Mesenchymal stem cell (in vitro differentiated cells and primary cell): ENCODE measurements around the gene SIVA1.

Source experiments
- DNase-seq: peaks from one replicate; pipeline ENCODE4 v3.0.0-alpha.2; 2013
- H2AFZ ChIP-seq: one replicate; pipeline ENCODE4 v1.6.1; 2013; ENCODE audit warnings: low read depth, mild to moderate bottlenecking, control low read depth, inconsistent platforms, low read length, moderate library complexity
- H2AK5ac ChIP-seq: 2 replicates; pipeline ENCODE4 v1.6.1; 2013; ENCODE audit warnings: low read length, moderate library complexity, mild to moderate bottlenecking, inconsistent platforms; ENCODE audit not compliant: severe bottlenecking
- H2BK120ac ChIP-seq: one replicate; pipeline ENCODE4 v1.6.1; 2013; ENCODE audit warnings: low read depth, mild to moderate bottlenecking, inconsistent platforms, low read length, moderate library complexity
- H2BK12ac ChIP-seq, 2 experiments: one replicate each; pipeline ENCODE4 v1.6.1; 2013; ENCODE audit warnings: inconsistent platforms in 2 of 2, low read length in 2 of 2, mild to moderate bottlenecking in 2 of 2, moderate library complexity in 2 of 2, control low read depth in 1 of 2
- H2BK15ac ChIP-seq: one replicate; pipeline ENCODE4 v1.6.1; 2013; ENCODE audit warnings: mild to moderate bottlenecking, low read depth, inconsistent platforms; ENCODE audit not compliant: poor library complexity, severe bottlenecking
- H2BK5ac ChIP-seq: 2 replicates; pipeline ENCODE4 v1.6.1; 2013; ENCODE audit warnings: low read depth, mild to moderate bottlenecking, low read length, control low read depth, inconsistent platforms; ENCODE audit not compliant: poor library complexity, severe bottlenecking
- H3K14ac ChIP-seq, 2 experiments: one replicate each; pipeline ENCODE4 v1.6.1; 2013; ENCODE audit warnings: inconsistent platforms in 2 of 2, low read length in 2 of 2, control low read depth in 1 of 2, mild to moderate bottlenecking in 1 of 2, moderate library complexity in 1 of 2
- H3K18ac ChIP-seq, 2 experiments: one replicate each; pipeline ENCODE4 v1.6.1; 2013; ENCODE audit warnings: inconsistent platforms in 2 of 2, low read length in 2 of 2, control low read depth in 1 of 2, low read depth in 1 of 2, mild to moderate bottlenecking in 1 of 2
- H3K23ac ChIP-seq, 2 experiments: one replicate each; pipeline ENCODE4 v1.6.1; 2013; ENCODE audit warnings: inconsistent platforms in 2 of 2, low read length in 2 of 2, mild to moderate bottlenecking in 2 of 2, moderate library complexity in 2 of 2, control low read depth in 1 of 2
- H3K27ac ChIP-seq: 2 replicates; pipeline ENCODE4 v1.5.1; 2013; ENCODE audit warnings: mild to moderate bottlenecking, moderate library complexity, low read length, control low read depth, inconsistent platforms; ENCODE audit not compliant: poor library complexity, severe bottlenecking
- H3K27me3 ChIP-seq, 2 experiments: 2 replicates each; pipeline versions ENCODE4 v1.6.1 to v1.7.0; 2013; ENCODE audit warnings: low read length in 2 of 2, mild to moderate bottlenecking in 2 of 2, moderate library complexity in 2 of 2, control low read depth in 1 of 2, inconsistent platforms in 1 of 2; ENCODE audit not compliant: control insufficient read depth in 1 of 2, insufficient read depth in 1 of 2
- H3K36me3 ChIP-seq, 2 experiments: 2 replicates each; pipeline versions ENCODE4 v1.6.1 to v1.7.0; 2013; ENCODE audit warnings: low read length in 2 of 2, control low read depth in 1 of 2, inconsistent platforms in 1 of 2, low read depth in 1 of 2, mild to moderate bottlenecking in 1 of 2; ENCODE audit not compliant: insufficient read depth in 2 of 2, control insufficient read depth in 1 of 2
- H3K4ac ChIP-seq, 2 experiments: one replicate each; pipeline ENCODE4 v1.6.1; 2013; ENCODE audit warnings: inconsistent platforms in 2 of 2, low read length in 2 of 2, mild to moderate bottlenecking in 2 of 2, moderate library complexity in 2 of 2, control low read depth in 1 of 2, low read depth in 1 of 2
- H3K4me1 ChIP-seq: 2 replicates; pipeline ENCODE4 v1.6.1; 2013; ENCODE audit warnings: low read depth, low read length, control low read depth; ENCODE audit not compliant: control insufficient read depth, insufficient read depth
- H3K4me2 ChIP-seq: 2 replicates; pipeline ENCODE4 v1.6.1; 2013; ENCODE audit warnings: low read length, mild to moderate bottlenecking, inconsistent platforms; ENCODE audit not compliant: poor library complexity, severe bottlenecking
- H3K4me3 ChIP-seq, 2 experiments: 2 replicates each; pipeline versions ENCODE4 v1.5.1 to v1.7.0; 2013; ENCODE audit warnings: low read length in 2 of 2, mild to moderate bottlenecking in 2 of 2, control low read depth in 1 of 2, low read depth in 1 of 2; ENCODE audit not compliant: insufficient read depth in 1 of 2
- H3K79me1 ChIP-seq: replicated peaks from 2 replicates; pipeline ENCODE4 v1.6.1; 2013; ENCODE audit warnings: mild to moderate bottlenecking, control low read depth, low read length, inconsistent platforms; ENCODE audit not compliant: poor library complexity, severe bottlenecking
- H3K9ac ChIP-seq: 2 replicates; pipeline ENCODE4 v1.7.0; 2013; ENCODE audit warnings: mild to moderate bottlenecking, low read length, moderate library complexity
- H3K9me3 ChIP-seq: 2 replicates; pipeline ENCODE4 v1.7.0; 2013; ENCODE audit warnings: mild to moderate bottlenecking, low read length; ENCODE audit not compliant: control insufficient read depth
- H4K8ac ChIP-seq: one replicate; pipeline ENCODE4 v1.6.1; 2013; ENCODE audit warnings: inconsistent platforms, mild to moderate bottlenecking, low read length, moderate library complexity
- H4K91ac ChIP-seq: one replicate; pipeline ENCODE4 v1.6.1; 2013; ENCODE audit warnings: mild to moderate bottlenecking, low read length, inconsistent platforms
- WGBS: methylation state at CpG from one replicate; pipeline ENCODE4 v1.1.7; 2013; ENCODE audit warnings: mixed read lengths; 5-methylcytosine and 5-hydroxymethylcytosine counted together

SIVA1 gene

GRCh38 chr14:104792101-104792884 is 39.3 kb downstream of the SIVA1 start:
- Histone ChIP-seq H3K14ac (no peak overlapping the region), H3K9me3 (no peaks in the 10 kb centered on the region), H3K4ac (no peak overlapping the region), H2BK120ac (no peak overlapping the region), H3K27me3 (no peaks in the 10 kb centered on the region), H2BK12ac (no peak overlapping the region), H3K4me3 (no peak overlapping the region), H3K18ac (peak overlapping the region in 1 of 2 experiments; percentile 48), H3K27ac (no peak overlapping the region), H4K8ac (no peak overlapping the region), H2BK15ac (no peak overlapping the region), H3K4me2 (no peak overlapping the region), H2AFZ (no peak overlapping the region), H3K4me1 (peaks cover 54% of the 10 kb centered on the region), H3K23ac (no peak overlapping the region), H2BK5ac (no peak overlapping the region), H2AK5ac (no peak overlapping the region), H4K91ac (peak overlapping the region; percentile 29), H3K36me3 (peaks cover 28 to 58% of the 10 kb centered on the region in 2 experiments), H3K79me1 (peaks cover 25% of the 10 kb centered on the region), H3K9ac (no peak overlapping the region)
- no peak for DNase-seq
- 96% methylated on average over 25 of the region's 25 CpGs for WGBS

GRCh38 chr14:104792945-104793702 is 40.2 kb downstream of the SIVA1 start:
- no peak overlapping the region for H4K8ac ChIP-seq
- H3K9ac ChIP-seq = peak overlapping the region; percentile 91
- no peak overlapping the region for H2BK12ac ChIP-seq
- peaks cover 60% of the 10 kb centered on the region for H3K4me1 ChIP-seq
- no peak overlapping the region for H3K23ac ChIP-seq
- H3K4ac ChIP-seq = no peak overlapping the region
- H3K9me3 ChIP-seq = no peaks in the 10 kb centered on the region
- H3K79me1 ChIP-seq = peaks cover 17% of the 10 kb centered on the region
- no peak overlapping the region for H2AFZ ChIP-seq
- no peak overlapping the region for H2BK120ac ChIP-seq
- WGBS = 84% methylated on average over 16 of the region's 16 CpGs
- H3K18ac ChIP-seq = no peak overlapping the region
- H3K36me3 ChIP-seq = peaks cover 25 to 50% of the 10 kb centered on the region in 2 experiments
- no peak overlapping the region for H2BK15ac ChIP-seq
- DNase-seq = no peak
- no peak overlapping the region for H2BK5ac ChIP-seq
- peak overlapping the region in 1 of 2 experiments; percentile 84 for H3K14ac ChIP-seq
- H2AK5ac ChIP-seq = no peak overlapping the region
- H3K27me3 ChIP-seq = no peaks in the 10 kb centered on the region
- no peak overlapping the region for H4K91ac ChIP-seq
- no peak overlapping the region for H3K27ac ChIP-seq
- H3K4me3 ChIP-seq = peak overlapping the region in 1 of 2 experiments; percentile 91
- H3K4me2 ChIP-seq = no peak overlapping the region

GRCh38 chr14:104793703-104793959 is 40.7 kb downstream of the SIVA1 start:
- DNase-seq = no peak
- H2BK120ac ChIP-seq = no peak overlapping the region
- H4K91ac ChIP-seq = no peak overlapping the region
- no peak overlapping the region for H3K27ac ChIP-seq
- H3K9ac ChIP-seq = peak overlapping the region; percentile 91
- H3K4me2 ChIP-seq = peak overlapping the region; percentile 85
- no peak overlapping the region for H2BK12ac ChIP-seq
- no peak overlapping the region for H2BK5ac ChIP-seq
- H4K8ac ChIP-seq = no peak overlapping the region
- no peaks in the 10 kb centered on the region for H3K9me3 ChIP-seq
- no peak overlapping the region for H3K18ac ChIP-seq
- no peak overlapping the region for H2AFZ ChIP-seq
- peak overlapping the region in 1 of 2 experiments; percentile 91 for H3K4me3 ChIP-seq
- peaks cover 13% of the 10 kb centered on the region for H3K79me1 ChIP-seq
- 54% methylated on average over 2 of the region's 2 CpGs for WGBS
- H3K36me3 ChIP-seq = peaks cover 23 to 45% of the 10 kb centered on the region in 2 experiments
- H3K4me1 ChIP-seq = peaks cover 57% of the 10 kb centered on the region
- no peak overlapping the region for H3K4ac ChIP-seq
- H3K14ac ChIP-seq = peak overlapping the region in 1 of 2 experiments; percentile 84
- H2BK15ac ChIP-seq = no peak overlapping the region
- H2AK5ac ChIP-seq = no peak overlapping the region
- no peak overlapping the region for H3K23ac ChIP-seq
- H3K27me3 ChIP-seq = no peaks in the 10 kb centered on the region

GRCh38 chr14:104794099-104794498 is 41.2 kb downstream of the SIVA1 start:
- peak overlapping the region in 1 of 2 experiments; percentile 29 for H3K18ac ChIP-seq
- no peak overlapping the region for H3K4ac ChIP-seq
- H2AFZ ChIP-seq = no peak overlapping the region
- H3K27ac ChIP-seq = peak overlapping the region; percentile 38
- 7% methylated on average over 15 of the region's 15 CpGs for WGBS
- no peak overlapping the region for H2BK5ac ChIP-seq
- peaks cover 13% of the 10 kb centered on the region for H3K79me1 ChIP-seq
- peaks cover 59% of the 10 kb centered on the region for H3K4me1 ChIP-seq
- H3K27me3 ChIP-seq = no peaks in the 10 kb centered on the region
- peak overlapping the region; percentile 91 for H3K9ac ChIP-seq
- H3K4me3 ChIP-seq = peak overlapping the region; percentile 45 to 91
- H3K9me3 ChIP-seq = no peaks in the 10 kb centered on the region
- H2BK15ac ChIP-seq = no peak overlapping the region
- no peak overlapping the region for H2BK120ac ChIP-seq
- no peak overlapping the region for H4K91ac ChIP-seq
- no peak overlapping the region for H2BK12ac ChIP-seq
- peak overlapping the region; percentile 85 for H3K4me2 ChIP-seq
- H3K36me3 ChIP-seq = peaks cover 23 to 40% of the 10 kb centered on the region in 2 experiments
- peak; percentile 88 for DNase-seq
- no peak overlapping the region for H4K8ac ChIP-seq
- no peak overlapping the region for H2AK5ac ChIP-seq
- peak overlapping the region in 1 of 2 experiments; percentile 84 for H3K14ac ChIP-seq
- no peak overlapping the region for H3K23ac ChIP-seq
